GM21529 (cell line): ENCODE results near the gene NLRP5.

ENCODE experiments used
- ATAC-seq: cut with Tn5 transposase; IDR thresholded peaks from one replicate; pipeline ENCODE4 v1.9.1; 2021; ENCODE audit not compliant: unreplicated experiment

The NLRP5 gene

DNA sequence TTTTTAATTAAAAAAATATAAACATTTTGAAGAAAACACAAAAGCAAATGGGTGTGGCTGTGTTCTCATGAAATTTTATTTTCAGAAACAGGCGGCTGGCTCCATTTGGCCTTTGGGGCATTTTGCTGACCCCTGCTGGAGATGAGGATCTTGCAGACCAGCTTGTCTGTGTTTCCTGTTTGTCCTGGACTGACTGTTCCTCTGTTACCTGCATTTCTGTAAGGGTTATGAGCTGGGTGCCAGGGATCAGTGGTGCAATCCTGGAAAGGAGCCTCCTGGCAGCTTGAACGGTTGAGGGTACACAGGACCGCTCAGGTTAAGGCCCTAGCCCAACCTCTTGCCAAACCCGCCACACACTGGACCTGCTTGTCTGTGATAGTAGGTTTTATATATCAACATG lies 84.6 kb downstream of the NLRP5 start:
- ATAC-seq: no peak

DNA sequence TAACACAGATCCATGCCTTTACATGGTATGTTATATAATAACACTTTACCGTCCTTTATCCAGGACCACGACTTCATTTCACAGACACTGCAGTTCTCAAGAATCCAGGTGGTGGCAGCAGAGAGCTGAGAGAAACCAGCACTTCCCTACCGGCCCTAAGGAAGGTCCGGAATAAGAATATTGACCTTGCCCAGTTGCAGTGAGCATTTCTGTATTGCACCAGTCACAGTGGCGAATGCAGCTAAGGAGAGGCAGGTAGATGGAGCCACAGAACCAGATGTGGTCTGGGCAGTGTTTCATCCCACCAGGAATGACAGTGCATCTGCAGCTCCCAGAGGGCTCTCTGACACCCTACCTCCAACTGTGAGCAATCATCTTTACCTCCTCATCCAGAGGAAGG lies 89.9 kb downstream of the NLRP5 start:
- no peak for ATAC-seq

DNA sequence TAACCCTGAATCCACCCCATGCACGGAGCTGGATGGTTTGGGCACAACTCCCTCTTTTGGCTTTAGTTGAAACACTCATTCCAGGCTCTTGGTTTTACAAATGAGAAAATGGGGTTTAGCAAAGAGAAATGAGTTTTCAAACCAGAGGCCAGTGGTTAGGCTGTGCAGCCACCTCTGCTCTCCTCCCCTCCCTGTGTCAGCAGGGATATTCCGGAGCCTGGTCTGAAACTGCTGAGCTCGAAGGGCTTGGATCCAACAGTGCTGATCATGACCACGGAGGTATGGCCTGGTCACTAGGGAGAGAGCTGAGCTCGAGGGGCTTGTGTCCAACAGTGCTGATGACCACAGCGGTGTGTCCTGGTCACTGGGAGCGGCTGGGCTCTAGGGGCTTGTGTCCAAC lies 93.0 kb downstream of the NLRP5 start:
- no peak for ATAC-seq

DNA sequence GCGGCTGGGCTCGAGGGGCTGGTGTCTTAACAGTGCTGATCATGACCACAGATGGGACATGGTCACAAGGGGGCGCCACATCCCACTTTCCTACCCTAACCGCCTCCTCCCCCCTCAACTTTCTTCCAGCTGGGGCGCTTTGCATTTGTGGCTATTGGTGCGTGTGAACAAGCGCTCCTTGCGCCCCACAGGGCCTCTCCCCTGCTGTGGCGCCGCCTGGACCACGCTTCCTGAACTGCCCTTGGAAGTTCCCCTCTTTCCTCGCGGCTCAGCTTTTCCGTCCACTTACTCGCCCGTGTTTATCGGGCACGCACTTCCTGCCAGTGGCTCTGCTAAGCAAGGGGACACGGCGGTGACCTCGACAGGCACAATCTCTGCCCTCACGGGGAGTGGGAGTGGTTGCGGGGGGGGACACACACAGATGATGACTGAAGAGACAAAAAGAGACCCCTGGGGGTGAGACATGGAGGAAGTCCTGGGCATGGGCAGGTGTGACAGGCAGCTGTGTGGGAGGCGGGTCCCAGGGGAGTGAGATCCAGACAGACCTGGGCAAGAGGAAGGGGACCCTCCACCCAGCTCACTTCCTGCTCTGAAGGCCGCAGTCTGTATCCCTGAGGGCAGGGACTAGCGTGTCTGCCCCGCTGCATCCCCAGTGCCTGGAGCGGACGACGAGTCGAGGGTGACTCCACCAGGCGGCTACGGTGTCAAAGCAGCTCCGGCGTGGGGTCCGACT lies 94.3 kb downstream of the NLRP5 start:
- ATAC-seq: peak; percentile 67

DNA sequence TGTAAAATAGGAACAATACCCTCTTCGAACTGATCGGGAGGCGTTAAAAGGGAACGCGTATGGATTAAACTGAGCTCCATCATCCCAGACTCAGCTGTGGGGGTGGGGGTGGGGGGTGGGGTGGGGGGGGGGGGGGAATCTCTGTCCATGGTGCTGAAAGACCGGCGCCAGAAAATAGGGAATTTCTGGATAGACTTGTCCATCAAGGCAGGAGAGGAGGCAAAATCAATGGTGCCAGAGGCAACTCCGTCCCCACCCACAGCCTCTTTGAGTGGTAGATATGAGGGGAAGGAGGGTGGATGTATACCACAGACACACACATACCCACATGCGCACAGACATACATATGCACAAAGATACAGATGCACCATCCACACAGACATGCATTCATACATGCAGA lies 97.1 kb downstream of the NLRP5 start:
- ATAC-seq: no peak

DNA sequence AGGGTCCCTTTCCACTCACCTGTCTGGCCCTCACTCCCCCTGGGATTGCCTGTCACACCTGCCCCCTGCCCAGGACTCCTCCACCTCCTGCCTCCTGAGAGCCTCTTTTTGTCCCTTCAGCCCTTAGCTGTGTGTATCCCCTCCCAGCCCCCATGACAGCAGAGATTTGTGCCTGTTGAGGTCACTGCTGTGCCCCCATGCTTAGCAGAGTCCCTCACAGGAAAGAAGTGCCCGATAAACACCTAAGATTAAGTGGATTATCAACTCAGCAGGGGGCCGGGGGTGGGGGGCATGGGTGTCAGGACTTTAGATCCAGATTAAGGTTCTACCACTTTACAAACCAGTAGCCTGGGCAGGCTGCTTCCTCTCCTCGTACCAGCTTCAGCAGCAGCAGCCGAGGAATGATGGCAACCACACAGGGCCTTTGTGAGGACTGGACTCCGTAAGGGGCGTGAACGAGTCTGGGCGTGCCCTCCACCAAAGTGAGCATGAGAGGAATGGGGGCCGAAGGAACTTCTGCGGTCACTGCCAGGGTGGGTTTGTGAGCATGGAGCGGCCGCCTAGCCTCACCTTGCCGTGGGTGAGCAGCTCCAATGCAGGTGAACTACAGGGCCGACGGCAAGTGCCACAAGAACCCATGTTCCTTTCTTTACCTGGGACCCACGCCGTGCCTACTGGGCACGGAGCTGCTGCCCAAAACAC lies 98.4 kb downstream of the NLRP5 start:
- no peak for ATAC-seq

DNA sequence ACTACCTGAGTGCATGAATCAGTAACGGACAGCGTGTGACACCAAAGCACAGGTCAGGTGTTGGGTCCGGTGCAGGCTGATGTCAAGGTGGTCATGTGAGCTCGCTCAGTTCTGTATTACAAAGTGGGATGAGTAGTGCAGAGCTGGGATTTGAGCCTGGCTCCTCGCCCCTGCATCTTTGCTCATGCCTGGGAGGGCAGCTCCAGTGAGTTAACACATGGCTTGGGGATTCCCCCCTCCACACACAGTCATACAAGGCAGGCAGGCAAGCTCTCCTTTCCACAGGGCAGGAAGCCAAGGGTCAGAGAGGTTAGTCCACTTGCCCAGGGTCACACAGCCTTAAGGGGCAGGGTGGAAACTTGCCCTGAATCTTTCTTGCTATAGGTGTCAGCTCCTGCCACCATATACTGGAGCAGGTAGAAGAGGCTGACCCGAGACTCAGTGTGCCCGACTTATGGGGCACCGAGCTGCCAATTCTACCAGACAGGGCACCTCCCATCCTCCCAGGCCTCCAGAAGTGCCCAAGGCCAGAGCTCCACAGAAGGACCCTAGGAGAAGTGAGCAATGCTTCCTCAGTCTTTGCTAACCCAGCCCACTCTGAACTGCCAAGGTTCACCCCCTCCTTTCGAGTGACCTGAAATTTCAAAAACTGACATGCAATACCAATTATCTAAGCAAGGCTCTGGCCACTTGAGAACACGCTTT lies 99.1 kb downstream of the NLRP5 start:
- ATAC-seq: no peak

DNA sequence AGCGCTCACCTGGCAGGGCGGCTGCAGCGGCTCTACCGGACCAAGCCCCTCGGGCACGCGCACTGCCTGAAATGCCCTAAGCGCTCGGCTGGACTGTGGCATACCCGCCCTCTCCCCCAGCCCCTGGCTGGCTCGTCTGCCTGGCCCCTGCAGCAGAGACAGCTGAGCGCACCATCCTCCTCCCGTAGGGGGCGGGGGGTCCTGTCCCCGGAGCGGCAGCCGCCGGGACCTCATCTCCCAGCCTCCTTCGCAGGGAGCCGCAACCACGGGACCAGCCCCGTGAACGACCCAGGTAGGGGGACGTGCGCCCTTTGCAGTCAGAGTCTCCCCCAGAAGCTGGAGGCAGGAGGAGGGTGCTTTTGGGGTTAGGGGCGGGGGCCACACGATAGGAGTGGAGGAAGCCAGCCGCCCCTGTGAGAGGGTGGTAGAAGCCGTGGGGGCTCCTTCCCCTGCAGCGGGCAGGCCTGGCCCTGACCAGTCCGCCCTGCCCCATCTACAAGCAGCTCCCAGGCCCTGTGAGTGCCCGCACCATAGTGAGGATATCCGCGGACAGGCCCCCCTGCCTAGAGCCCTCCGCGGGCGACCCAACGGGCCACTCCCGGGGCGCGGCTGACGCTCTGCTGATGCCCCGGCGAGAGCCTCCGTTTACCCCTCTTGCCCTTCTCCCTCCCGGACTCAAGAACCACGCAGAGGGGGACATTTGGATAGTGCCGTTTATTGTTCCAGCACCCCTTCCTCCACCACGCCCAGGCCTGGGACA lies 100.3 kb downstream of the NLRP5 start:
- ATAC-seq: no peak

DNA sequence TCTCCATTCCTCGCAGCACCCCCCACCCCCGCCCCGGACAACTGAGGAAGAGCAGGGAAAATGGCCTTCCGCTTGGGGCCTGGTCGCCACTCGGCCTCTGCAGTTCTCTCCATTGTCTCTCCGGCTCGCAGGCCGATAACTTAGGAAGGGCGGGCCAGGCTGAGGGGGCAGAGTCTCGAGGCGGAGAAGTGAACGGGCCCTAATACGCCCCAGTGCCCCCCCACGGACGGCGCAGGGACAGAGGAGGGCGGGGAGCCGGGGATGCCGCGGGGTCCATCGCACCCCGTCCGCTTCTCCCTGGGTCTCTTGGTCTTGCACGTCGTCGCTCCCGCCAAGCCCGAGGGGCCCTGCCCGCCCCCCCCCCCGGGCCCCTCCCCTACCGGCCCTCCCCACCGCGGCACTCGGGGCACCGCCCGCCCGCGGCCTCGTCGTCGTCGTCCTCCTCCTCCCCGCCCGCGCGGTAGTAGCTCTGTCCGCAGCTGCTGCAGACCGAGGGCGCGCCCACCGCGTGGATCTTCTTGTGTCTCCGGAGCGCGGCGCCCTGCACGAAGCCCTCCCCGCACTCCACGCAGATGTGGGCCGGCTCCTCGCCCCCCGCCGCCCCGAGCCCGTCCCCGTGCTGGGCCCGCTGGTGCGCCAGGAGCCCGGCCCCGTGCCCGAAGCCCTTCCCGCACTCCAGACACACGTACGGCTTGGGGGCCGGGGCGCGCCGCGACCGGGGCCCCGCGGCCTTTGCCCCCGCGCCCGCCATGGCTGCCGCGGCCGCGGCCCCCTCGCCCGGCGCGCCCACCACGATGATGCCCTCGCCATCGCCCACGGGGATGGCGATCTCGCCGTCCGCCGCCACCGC lies 101.3 kb downstream of the NLRP5 start:
- no peak for ATAC-seq

DNA sequence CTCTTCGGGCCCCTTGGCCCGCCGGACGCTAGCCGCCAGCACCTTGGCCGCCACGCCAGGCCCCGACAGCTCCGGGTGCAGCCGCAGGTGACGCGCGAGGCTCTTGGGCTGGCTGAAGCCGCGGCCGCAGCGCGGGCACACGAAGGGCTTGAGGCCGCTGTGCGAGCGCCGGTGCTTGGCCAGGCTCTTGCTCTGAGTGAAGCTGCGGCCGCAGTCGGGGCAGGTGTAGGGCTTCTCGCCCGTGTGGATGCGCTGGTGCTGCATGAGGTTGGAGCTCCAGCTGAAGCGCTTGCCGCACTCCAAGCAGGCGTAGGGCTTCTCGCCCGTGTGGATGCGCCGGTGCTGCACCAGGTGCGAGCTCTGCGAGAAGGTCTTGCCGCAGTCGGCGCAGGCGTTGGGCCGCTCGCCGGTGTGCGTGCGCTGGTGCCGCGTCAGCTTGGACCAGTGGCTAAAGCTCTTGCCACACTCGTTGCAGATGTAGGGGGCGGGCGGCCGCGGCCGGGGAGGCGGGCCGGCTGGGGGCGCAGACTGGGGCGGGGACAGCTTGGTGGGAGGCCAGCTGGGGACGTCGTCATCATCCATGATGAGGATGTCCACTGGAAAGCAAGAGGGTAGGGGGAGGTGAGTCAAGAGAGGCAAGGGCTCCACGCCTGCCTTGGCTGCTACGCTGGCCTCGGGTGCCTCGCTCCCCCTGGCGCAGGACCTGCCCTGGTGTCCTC lies 102.1 kb downstream of the NLRP5 start:
- ATAC-seq: no peak

DNA sequence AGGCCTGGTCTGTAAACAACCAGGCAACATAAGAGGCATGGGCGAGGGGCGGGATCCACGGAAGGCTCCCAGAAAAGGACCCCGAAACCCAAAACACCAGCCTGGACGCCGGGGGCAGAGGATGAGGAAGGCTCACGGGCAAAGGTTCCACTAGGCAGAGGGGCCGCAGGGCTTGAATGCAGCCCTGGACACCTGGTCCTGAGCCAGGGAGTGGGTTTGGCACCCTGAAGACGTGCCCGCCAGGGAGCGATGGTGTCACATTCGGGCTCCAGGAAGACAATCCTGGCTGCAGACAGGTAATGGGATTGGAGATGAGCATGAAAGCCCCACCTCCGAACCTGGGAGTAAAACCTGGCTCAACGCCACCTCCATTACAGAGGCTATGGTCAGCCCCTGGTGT lies 102.8 kb downstream of the NLRP5 start:
- no peak for ATAC-seq

DNA sequence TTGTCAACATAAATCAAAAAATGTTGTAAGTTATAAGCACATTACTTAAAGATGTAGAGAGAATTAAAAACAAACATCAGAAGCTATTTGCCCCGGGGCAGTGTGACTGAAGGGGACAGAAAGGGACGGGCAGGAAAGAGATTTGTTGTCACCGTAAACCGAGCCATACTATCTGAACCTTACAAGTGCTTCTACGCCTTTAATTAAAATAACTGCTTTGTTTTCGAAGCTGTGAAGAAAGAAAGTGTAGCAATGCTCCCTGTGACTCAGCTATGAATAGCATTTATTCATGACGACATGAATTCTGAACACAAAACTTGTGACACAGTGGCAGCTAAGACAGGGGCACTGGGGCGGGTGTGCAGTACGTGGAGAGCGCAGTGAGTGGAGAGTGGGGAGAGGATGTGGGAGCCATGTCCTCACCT lies 104.5 kb downstream of the NLRP5 start:
- no peak for ATAC-seq

DNA sequence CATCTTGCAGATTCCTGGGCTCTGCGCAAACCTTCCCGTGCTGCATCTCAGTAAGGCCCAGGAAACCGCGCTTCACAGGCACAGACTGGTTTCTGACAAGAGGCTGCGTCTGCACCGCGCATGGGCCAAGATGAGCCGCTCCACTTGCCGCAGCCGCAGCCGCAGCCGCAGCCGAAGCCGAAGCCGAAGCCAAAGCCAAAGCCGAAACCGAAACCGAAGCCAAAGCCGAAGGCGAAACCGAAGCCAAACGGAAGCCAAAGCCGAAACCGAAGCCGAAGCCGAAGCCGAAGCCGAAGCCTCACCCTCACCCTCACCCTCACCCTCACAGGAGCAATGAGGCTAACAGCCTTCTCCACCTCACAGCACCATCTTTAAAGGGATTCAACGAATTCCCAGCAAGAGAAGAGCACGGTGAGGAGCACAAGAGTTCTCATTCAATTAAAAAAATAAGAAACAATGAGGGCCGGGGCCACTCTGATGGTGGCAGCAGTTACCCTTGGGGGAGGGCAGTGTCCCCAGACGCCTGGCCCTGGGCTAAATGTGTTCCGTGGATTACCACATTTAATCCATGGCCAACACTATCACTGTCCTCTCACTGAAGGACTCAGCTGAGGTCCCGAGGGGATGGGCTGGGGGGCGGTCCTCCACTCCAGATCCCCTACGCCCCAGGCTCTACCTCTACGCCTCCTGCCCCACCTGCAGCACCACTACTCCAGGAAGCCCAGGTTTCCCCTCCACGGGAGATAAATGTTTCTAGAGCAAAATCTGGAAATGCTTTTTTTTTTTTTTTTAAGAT lies 105.4 kb downstream of the NLRP5 start:
- ATAC-seq: no peak

DNA sequence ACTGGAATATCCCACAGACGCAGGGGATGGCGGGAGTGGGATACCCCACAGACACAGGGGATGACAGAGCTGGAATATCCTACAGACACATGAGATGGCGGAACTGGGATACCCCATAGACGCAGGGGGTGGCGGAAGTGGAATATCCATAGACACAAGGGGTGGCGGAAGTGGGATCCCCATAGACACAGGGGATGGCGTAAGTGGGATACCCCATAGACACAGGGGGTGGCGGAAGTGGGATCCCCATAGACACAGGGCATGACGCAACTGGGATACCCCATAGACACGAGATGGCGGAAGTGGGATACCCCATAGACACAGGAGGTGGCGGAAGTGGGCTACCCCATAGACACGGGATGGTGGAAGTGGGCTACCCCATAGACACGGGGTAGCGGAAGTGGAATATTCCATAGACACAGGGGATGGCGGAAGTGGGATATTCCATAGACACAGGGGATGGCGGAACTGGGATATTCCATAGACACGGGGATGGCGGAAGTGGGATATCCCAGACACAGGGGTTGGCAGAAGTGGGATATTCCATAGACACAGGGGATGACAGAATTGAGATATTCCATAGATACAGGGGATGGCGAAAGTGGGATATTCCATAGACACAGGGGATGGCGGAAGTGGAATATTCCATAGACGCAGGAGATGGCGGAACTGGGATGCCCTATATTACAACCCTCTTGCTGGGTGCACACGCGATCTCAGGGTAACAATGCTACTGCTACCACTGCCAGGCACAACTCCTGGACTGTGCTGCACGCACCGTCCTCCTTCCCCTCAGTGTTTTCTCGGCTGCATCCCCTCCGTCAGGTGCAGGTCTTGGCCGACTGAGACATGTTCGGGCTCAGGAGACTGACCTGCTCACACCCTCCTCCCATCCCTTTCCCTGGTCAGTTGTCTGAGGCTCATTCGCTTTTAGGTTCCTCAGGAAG lies 106.4 kb downstream of the NLRP5 start:
- no peak for ATAC-seq

DNA sequence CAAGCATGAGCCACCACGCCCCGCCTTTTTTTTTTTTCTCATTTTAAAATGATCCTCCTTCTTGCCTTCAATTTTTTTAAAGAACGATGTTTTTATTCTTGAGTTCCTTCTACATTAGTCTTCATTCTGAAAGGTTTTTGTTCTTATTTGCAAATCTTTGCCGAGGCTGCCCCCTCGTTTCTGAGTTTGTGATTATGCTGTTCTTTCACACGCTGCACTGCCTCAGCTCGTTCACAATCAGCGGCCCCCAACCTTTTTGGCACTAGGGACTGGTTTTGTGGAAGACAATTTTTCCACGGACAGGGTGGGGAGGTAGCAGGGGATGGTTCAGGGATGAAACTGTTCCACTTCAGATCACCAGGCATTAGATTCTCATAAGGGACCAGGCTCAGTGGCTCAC lies 107.9 kb downstream of the NLRP5 start:
- no peak for ATAC-seq

DNA sequence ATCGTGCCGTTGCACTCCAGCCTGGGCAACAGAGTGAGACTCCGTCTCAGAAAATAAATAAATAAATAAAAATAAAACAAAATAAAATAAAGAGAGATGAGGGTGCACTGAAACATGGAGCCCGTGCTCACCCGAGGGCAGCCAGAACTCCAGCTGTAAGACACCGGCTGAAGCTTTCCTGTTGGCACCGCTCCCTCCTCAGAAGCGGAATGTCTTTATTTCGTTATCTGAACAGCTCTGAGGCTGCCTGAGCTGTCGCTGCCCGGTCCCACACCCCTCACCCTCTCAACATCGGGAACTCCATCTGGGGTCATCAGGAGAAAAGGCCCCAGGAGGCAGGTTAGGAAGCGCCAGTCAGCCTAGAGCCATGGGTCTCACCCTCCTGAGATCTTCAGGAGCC lies 110.1 kb downstream of the NLRP5 start:
- ATAC-seq: no peak

DNA sequence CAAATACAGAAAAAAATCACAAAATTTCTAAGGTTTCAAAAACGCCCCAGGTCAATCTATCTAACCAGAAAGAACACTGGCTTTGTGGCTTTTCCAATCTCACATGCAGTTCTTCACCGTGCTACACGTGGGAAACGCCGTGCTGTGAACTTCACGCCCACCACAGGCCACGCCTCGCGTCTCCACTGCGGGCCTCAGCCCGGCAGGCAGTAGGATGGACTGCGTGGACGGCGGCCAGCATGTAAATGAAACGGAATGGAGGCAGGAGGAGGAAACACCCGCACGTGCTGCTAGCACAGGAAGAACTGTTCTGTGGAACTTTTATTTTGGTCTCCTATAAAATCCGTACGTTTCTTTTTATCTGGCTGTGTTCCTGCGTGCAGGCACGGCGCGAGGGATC lies 110.7 kb downstream of the NLRP5 start:
- no peak for ATAC-seq

DNA sequence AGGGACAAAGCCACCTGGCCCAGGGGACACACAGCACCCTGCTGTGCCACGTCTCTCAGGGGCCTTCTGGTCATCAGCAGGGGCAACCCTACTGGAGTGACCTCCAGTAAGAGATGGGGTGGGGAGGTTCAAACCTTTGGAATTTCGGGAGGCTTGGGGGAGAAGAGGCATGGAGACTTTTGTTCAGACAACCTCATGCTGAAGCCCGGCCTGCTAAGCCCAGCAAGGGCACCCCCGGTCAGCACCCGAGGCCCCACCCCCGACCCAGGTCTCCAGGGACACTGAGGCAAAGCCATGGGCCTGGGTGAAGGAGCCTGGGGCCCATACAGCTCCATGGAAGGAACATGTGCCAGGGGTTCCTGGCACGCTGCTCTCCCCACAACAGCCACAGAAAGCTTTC lies 111.2 kb downstream of the NLRP5 start:
- ATAC-seq: no peak
